Naive thymus-derived CD4-positive, alpha-beta T cell (primary cell): ENCODE measurements around the gene ETV6. TPM values are rescaled to one million over a fixed set of nuclear protein-coding genes. Genes with fewer than 3 reads are reported as not detected.

Experiments
- ATAC-seq: fragments of 150-1000 bp; cut with Tn5 transposase; 2 replicates; pipeline ENCODE4 v1.10.0; 2021; ENCODE audit warnings: mild to moderate bottlenecking, moderate library complexity
- CTCF ChIA-PET: fragments of 350-600 bp; sonication (Branson Sonifier 250); formaldehyde crosslinking; loops from one replicate; lab custom pipeline; 2021; ENCODE audit warnings: antibody characterized with exemption; lab: Charles Lee
- POLR2A ChIA-PET: fragments of 350-600 bp; sonication (Branson Sonifier 250); formaldehyde crosslinking; loops from one replicate; lab custom pipeline; 2021; ENCODE audit warnings: antibody characterized with exemption, inconsistent platforms; lab: Charles Lee
- DNase-seq, 9 donors: peaks; one replicate each; pipeline versions ENCODE4 v3.0.0 to v3.0.0-alpha.2; 2020 to 2022; ENCODE audit warnings: mixed read lengths in 1 of 9
- H3K27ac ChIP-seq: one replicate; pipeline ENCODE4 v1.7.0; 2013; ENCODE audit warnings: mild to moderate bottlenecking, low read depth, low read length, moderate library complexity
- H3K27me3 ChIP-seq, 2 donors: one replicate each; pipeline ENCODE4 v1.7.0; 2013; ENCODE audit warnings: low read length in 2 of 2, mild to moderate bottlenecking in 2 of 2, moderate library complexity in 2 of 2; ENCODE audit not compliant: control insufficient read depth in 2 of 2, insufficient read depth in 2 of 2
- H3K36me3 ChIP-seq, 3 experiments: 1 replicate in 2 of 3; 2 replicates in 1 of 3; pipeline ENCODE4 v1.7.0; 2013; ENCODE audit warnings: low read length in 3 of 3, mild to moderate bottlenecking in 3 of 3, moderate library complexity in 1 of 3; ENCODE audit not compliant: insufficient read depth in 3 of 3, control insufficient read depth in 2 of 3
- H3K4me1 ChIP-seq, 2 donors: one replicate each; pipeline ENCODE4 v1.7.0; 2013; ENCODE audit warnings: low read length in 2 of 2, mild to moderate bottlenecking in 2 of 2, moderate library complexity in 1 of 2; ENCODE audit not compliant: control insufficient read depth in 2 of 2, insufficient read depth in 2 of 2
- H3K4me3 ChIP-seq: 2 replicates; pipeline ENCODE4 v1.7.0; 2013; ENCODE audit warnings: mild to moderate bottlenecking, low read length
- H3K9me3 ChIP-seq, 3 experiments: 1 replicate in 2 of 3; 2 replicates in 1 of 3; pipeline ENCODE4 v1.7.0; 2013; ENCODE audit warnings: low read length in 3 of 3; ENCODE audit not compliant: control insufficient read depth in 2 of 3
- H3K27ac Mint-ChIP-seq, 9 donors: one replicate each; pipeline ENCODE4 v1.8.0; 2020 to 2022; ENCODE audit warnings: mixed read lengths in 9 of 9, mild to moderate bottlenecking in 8 of 9, moderate library complexity in 5 of 9, inconsistent platforms in 2 of 9
- H3K27me3 Mint-ChIP-seq, 5 donors: one replicate each; pipeline ENCODE4 v1.8.0; 2021 to 2022; ENCODE audit warnings: mixed read lengths in 5 of 5, mild to moderate bottlenecking in 1 of 5
- H3K36me3 Mint-ChIP-seq, 5 donors: one replicate each; pipeline ENCODE4 v1.8.0; 2020 to 2022; ENCODE audit warnings: mixed read lengths in 5 of 5, mild to moderate bottlenecking in 3 of 5, inconsistent platforms in 1 of 5
- H3K4me1 Mint-ChIP-seq, 7 donors: one replicate each; pipeline ENCODE4 v1.8.0; 2020 to 2022; ENCODE audit warnings: mixed read lengths in 7 of 7, mild to moderate bottlenecking in 3 of 7, inconsistent platforms in 1 of 7
- H3K4me3 Mint-ChIP-seq, 10 donors: one replicate each; pipeline ENCODE4 v1.8.0; 2020 to 2022; ENCODE audit warnings: mild to moderate bottlenecking in 10 of 10, mixed read lengths in 10 of 10, moderate library complexity in 6 of 10, inconsistent platforms in 2 of 10
- H3K9me3 Mint-ChIP-seq, 11 donors: one replicate each; pipeline ENCODE4 v1.8.0; 2020 to 2022; ENCODE audit warnings: mixed read lengths in 11 of 11, mild to moderate bottlenecking in 4 of 11, inconsistent platforms in 1 of 11, moderate library complexity in 1 of 11
- intact Hi-C, 2 donors: fragments of 100-400 bp; cut with micrococcal nuclease; formaldehyde crosslinking; loops; one replicate each; pipeline ENCODE4 v1.15.1; 2023
- polyA plus RNA-seq, 2 donors: library from polyadenylated mRNA; unstranded; fragments of 300-500 nt; fragmentation: Illumina TruSeq; gene quantifications; one replicate each; pipeline ENCODE4 v1.2.3, GENCODE V29; 2021
- total RNA-seq, 6 experiments: library from RNA in 5 of 6; stranded (reverse) in 5 of 6; gene quantifications; 1 replicate in 5 of 6; 2 replicates in 1 of 6; pipeline ENCODE4 v1.2.3 and lab custom pipeline; 2021 to 2026

The ETV6 gene
- total and polyA plus RNA-seq, 7 experiments from 2014 or later = 2.2 to 70.3 (median 25.3) TPM

GRCh38 chr12:11820476-11820875 is 171.0 kb downstream of the ETV6 start:
- H3K27ac ChIP-seq = no peak overlapping the region
- Mint-ChIP-seq H3K4me3 (no peak overlapping the region), H3K27me3 (no peaks in the 10 kb centered on the region), H3K36me3 (peaks cover 8 to 31% (median 18%) of the 10 kb centered on the region in 5 donors), H3K27ac (no peak overlapping the region), H3K9me3 (peaks cover 0 to 2% (median 0%) of the 10 kb centered on the region in 11 donors), H3K4me1 (peaks cover 22 to 51% (median 33%) of the 10 kb centered on the region in 7 donors)
- ChIA-PET CTCF (interaction anchor here (0.6 kb wide), 1 partner anchor 170 kb away, joined by 3 read pairs; no protein-coding TSS in a partner anchor), POLR2A (no interaction called here)
- DNase-seq (no peak), ATAC-seq (no peak)
- no peak overlapping the region for H3K4me3 ChIP-seq
- H3K9me3 ChIP-seq = no peaks in the 10 kb centered on the region
- peaks cover 0 to 10% of the 10 kb centered on the region in 2 donors for H3K4me1 ChIP-seq
- no peaks in the 10 kb centered on the region for H3K27me3 ChIP-seq
- H3K36me3 ChIP-seq = peaks cover 0 to 3% (median 0%) of the 10 kb centered on the region in 3 experiments
- intact Hi-C loops = no loop called here

DNA sequence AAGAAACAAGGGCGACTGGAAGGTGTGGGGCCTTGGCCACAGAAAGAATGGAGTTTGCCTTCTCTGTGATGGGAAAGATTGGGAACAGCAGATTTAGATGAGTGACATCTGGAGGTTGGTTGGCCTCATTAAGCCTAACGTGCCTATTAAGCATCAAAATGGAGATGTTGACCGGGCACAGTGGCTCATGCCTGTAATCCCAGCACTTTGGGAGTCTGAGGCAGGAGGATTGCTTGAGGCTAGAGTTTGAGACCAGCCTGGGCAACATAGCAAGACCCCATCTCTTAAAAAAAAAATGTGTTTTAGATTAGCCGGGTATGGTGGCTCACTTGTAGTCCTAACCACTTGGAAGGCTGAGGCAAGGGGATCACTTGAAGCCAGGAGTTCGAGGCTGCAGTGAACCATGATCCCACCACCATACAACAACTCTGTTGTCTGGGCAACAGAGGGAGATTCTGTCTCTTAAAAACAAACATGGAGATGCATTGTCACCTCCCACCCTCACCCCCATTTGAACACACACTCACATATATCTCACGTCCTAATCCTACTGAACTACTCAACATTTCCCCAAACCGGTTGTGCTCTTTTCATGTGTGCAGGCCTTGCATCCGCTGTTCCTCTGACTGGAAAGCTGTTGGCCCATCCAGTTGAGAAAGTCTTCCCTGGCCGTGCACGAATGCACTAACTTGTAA is 172.1 kb downstream of the ETV6 start:
- peaks cover 0 to 10% of the 10 kb centered on the region in 2 donors for H3K4me1 ChIP-seq
- ChIA-PET CTCF (interaction anchor here (0.6 kb wide), 2 partner anchors 10 to 171 kb away, joined by 3 to 4 read pairs; no protein-coding TSS in a partner anchor), POLR2A (no interaction called here)
- DNase-seq (no peak), ATAC-seq (peak; percentile 14)
- H3K4me3 ChIP-seq = no peak overlapping the region
- H3K27me3 Mint-ChIP-seq = no peaks in the 10 kb centered on the region
- no peaks in the 10 kb centered on the region for H3K9me3 ChIP-seq
- H3K27ac ChIP-seq = no peak overlapping the region
- peaks cover 13 to 33% (median 24%) of the 10 kb centered on the region in 5 donors for H3K36me3 Mint-ChIP-seq
- H3K4me1 Mint-ChIP-seq = peaks cover 25 to 53% (median 38%) of the 10 kb centered on the region in 7 donors
- H3K27me3 ChIP-seq = no peaks in the 10 kb centered on the region
- peaks cover 0 to 8% (median 0%) of the 10 kb centered on the region in 3 experiments for H3K36me3 ChIP-seq
- intact Hi-C loops = no loop called here
- H3K27ac Mint-ChIP-seq = peak overlapping the region in 8 of 9 donors; percentile 12 to 81 (median 42)
- H3K4me3 Mint-ChIP-seq = peak overlapping the region in 6 of 10 donors; percentile 2 to 60 (median 39)
- peaks cover 0 to 2% (median 0%) of the 10 kb centered on the region in 11 donors for H3K9me3 Mint-ChIP-seq

DNA sequence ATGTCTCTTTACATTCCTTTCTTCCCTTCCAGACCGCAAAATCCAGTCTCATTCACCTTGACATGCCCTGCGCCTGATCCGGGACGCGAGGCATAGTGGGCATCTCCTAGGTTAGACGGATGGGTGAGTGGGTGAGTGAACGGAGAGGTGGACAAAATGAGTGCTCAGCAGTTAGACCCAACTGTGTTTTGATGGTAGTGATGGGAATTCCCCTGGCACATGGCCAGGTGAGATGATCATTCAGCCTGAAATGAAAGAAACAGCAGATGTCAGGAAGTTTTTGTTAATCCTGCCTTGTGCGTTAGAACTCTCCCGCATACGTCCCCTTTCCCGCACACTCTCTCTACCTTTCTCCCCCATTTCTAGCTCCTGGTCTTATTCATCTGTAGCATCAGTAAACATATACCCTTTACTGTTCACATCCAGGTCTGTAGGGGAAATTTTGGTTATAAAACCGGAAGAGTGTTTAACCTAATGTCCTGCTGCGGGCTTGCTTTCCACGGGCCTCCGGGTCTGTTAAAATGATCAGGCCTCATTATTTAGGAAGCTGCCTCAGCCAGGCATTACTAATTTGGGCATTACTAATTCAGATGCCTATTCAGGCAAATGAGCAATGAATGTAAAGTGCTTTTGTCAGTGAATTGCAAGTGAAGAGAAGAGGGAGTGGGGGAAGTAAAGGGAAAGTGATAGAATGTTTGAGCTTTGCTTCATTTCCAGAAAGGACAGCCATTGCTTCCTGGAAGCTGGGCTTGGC is 172.8 kb downstream of the ETV6 start:
- Histone ChIP-seq H3K9me3 (no peaks in the 10 kb centered on the region), H3K27ac (no peak overlapping the region), H3K4me3 (no peak overlapping the region), H3K4me1 (peaks cover 0 to 10% of the 10 kb centered on the region in 2 donors), H3K27me3 (no peaks in the 10 kb centered on the region), H3K36me3 (peaks cover 0 to 10% (median 0%) of the 10 kb centered on the region in 3 experiments)
- ATAC-seq (peak; percentile 61), DNase-seq (peak in 4 of 9 donors; percentile 23 to 49 (median 24))
- intact Hi-C loops = no loop called here
- H3K36me3 Mint-ChIP-seq = peaks cover 15 to 35% (median 30%) of the 10 kb centered on the region in 5 donors
- peaks cover 28 to 50% (median 38%) of the 10 kb centered on the region in 7 donors for H3K4me1 Mint-ChIP-seq
- no peaks in the 10 kb centered on the region for H3K27me3 Mint-ChIP-seq
- peaks cover 0 to 2% (median 0%) of the 10 kb centered on the region in 11 donors for H3K9me3 Mint-ChIP-seq
- peak overlapping the region in 8 of 10 donors; percentile 14 to 60 (median 34) for H3K4me3 Mint-ChIP-seq
- CTCF ChIA-PET = interaction anchor here (0.5 to 0.6 kb wide), 2 partner anchors 155 to 247 kb away, joined by 3 to 4 read pairs; no protein-coding TSS in a partner anchor
- POLR2A ChIA-PET = no interaction called here
- peak overlapping the region in 7 of 9 donors; percentile 12 to 81 (median 49) for H3K27ac Mint-ChIP-seq

DNA sequence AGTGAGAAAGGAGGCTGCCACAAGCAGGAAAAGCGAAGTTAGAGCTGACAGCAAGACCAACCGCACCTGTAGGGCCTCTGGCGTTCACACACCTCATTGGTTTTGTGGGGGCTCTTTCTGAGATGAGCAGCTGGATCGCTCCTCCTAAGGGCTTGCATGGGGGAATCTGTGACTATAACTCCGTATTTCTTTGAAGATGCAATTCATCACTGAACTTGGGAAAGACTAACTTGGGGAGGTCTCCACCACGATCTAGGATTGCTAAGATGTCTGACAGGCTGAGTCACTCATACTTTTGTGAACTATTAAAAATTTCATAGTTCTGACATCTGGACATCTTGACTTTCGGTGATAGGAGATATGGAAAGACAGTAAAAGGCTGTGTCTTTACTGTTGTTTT is 173.6 kb downstream of the ETV6 start:
- no peak overlapping the region for H3K4me3 Mint-ChIP-seq

DNA sequence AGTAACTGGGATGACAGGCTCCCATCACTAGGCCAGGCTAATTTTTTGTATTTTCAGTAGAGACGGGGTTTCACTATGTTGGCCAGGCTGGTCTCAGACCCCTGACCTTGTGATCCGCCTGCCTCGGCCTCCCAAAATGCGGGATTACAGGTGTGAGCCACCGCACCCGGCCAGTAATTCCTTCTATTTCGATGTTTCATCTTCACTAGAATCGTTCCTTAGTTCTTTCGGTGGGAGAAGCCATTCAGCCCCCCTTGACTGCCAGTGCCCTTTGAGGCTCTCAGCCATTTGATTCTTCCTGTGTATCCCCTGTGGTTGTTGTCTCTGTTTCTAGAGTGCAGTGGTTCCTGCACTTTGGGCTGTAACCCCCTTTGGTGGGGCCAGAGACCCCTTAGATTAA is 174.1 kb downstream of the ETV6 start:
- Mint-ChIP-seq H3K27ac (peak overlapping the region in 2 of 9 donors; percentile 26 to 65), H3K9me3 (peaks cover 0 to 2% (median 0%) of the 10 kb centered on the region in 11 donors), H3K4me1 (peaks cover 22 to 42% (median 31%) of the 10 kb centered on the region in 7 donors), H3K36me3 (peaks cover 15 to 27% (median 25%) of the 10 kb centered on the region in 5 donors), H3K4me3 (no peak overlapping the region), H3K27me3 (no peaks in the 10 kb centered on the region)
- H3K27ac ChIP-seq = no peak overlapping the region
- H3K27me3 ChIP-seq = no peaks in the 10 kb centered on the region
- no peaks in the 10 kb centered on the region for H3K9me3 ChIP-seq
- no peak for ATAC-seq
- DNase-seq = no peak
- no peak overlapping the region for H3K4me3 ChIP-seq
- peaks cover 0 to 13% (median 0%) of the 10 kb centered on the region in 3 experiments for H3K36me3 ChIP-seq
- ChIA-PET CTCF (no interaction called here), POLR2A (no interaction called here)
- H3K4me1 ChIP-seq = peaks cover 0 to 10% of the 10 kb centered on the region in 2 donors
- intact Hi-C loops = no loop called here

More for the DNA sequence above, 173.6 kb downstream of the ETV6 start:
- Mint-ChIP-seq H3K27me3 (no peaks in the 10 kb centered on the region), H3K27ac (peak overlapping the region in 1 of 9 donors; percentile 12), H3K36me3 (peaks cover 15 to 27% (median 25%) of the 10 kb centered on the region in 5 donors), H3K9me3 (peaks cover 0 to 2% (median 0%) of the 10 kb centered on the region in 11 donors), H3K4me1 (peaks cover 22 to 42% (median 31%) of the 10 kb centered on the region in 7 donors)
- Histone ChIP-seq H3K9me3 (no peaks in the 10 kb centered on the region), H3K27ac (no peak overlapping the region), H3K4me3 (no peak overlapping the region), H3K4me1 (peaks cover 0 to 10% of the 10 kb centered on the region in 2 donors), H3K36me3 (peaks cover 0 to 13% (median 0%) of the 10 kb centered on the region in 3 experiments), H3K27me3 (no peaks in the 10 kb centered on the region)
- intact Hi-C loops = no loop called here
- ATAC-seq = no peak
- POLR2A ChIA-PET = no interaction called here
- CTCF ChIA-PET = interaction anchor here (0.6 kb wide), 1 partner anchor 246 kb away, joined by 3 read pairs; no protein-coding TSS in a partner anchor
- DNase-seq = no peak

- Histone ChIP-seq H3K9me3 (no peaks in the 10 kb centered on the region), H3K27ac (no peak overlapping the region), H3K4me1 (peaks cover 0 to 10% of the 10 kb centered on the region in 2 donors), H3K27me3 (no peaks in the 10 kb centered on the region), H3K36me3 (peaks cover 0 to 14% (median 0%) of the 10 kb centered on the region in 3 experiments), H3K4me3 (no peak overlapping the region)
- Mint-ChIP-seq H3K9me3 (peaks cover 0 to 2% (median 0%) of the 10 kb centered on the region in 11 donors), H3K27ac (peak overlapping the region in 2 of 9 donors; percentile 26 to 65), H3K4me3 (no peak overlapping the region), H3K36me3 (peaks cover 15 to 27% (median 25%) of the 10 kb centered on the region in 5 donors), H3K27me3 (no peaks in the 10 kb centered on the region), H3K4me1 (peaks cover 22 to 42% (median 31%) of the 10 kb centered on the region in 7 donors)
- ChIA-PET POLR2A (interaction anchor here (0.5 kb wide), 1 partner anchor 127 kb away, joined by 3 read pairs; no protein-coding TSS in a partner anchor), CTCF (no interaction called here)
- ATAC-seq (no peak), DNase-seq (no peak)
- intact Hi-C loops = no loop called here
These were observed 174.6 kb downstream of the ETV6 start for GRCh38 chr12:11824069-11824468.
